GM12878 (cell line): ENCODE data around the gene PPL. TPM values are rescaled to one million over a fixed set of nuclear protein-coding genes. Genes with fewer than 3 reads are reported as not detected.

Experiments
- ATAC-seq: fragments of 200-7000 bp; cut with Tn5 transposase; 3 replicates; pipeline ENCODE4 v1.9.1; 2020; ENCODE audit warnings: mild to moderate bottlenecking, moderate library complexity
- BruUV-seq: library from RNA; stranded (reverse); fragments of 400-500 nt; replicated peaks from 2 replicates; lab custom pipeline; 2021; lab: Mats Ljungman, UMichigan
- CTCF ChIA-PET: fragments of 300-600 bp; sonication (Branson Sonifier 250); formaldehyde crosslinking; extraction: SDS; loops from one replicate; lab custom pipeline; 2021; ENCODE audit warnings: inconsistent platforms; lab: Yijun Ruan, JAX
- POLR2A ChIA-PET: fragments of 350-600 bp; formaldehyde crosslinking; extraction: SDS; loops from one replicate; lab custom pipeline; 2021; ENCODE audit warnings: inconsistent platforms; lab: Charles Lee
- RAD21 ChIA-PET: fragments of 300-600 bp; sonication (Branson Sonifier 250); formaldehyde crosslinking; loops from one replicate; lab custom pipeline; 2023; ENCODE audit warnings: antibody characterized with exemption; ENCODE audit not compliant: unreplicated experiment; lab: Charles Lee
- SMC1A ChIA-PET: fragments of 300-600 bp; sonication (Branson Sonifier 250); formaldehyde crosslinking; loops from one replicate; lab custom pipeline; 2023; ENCODE audit not compliant: unreplicated experiment, uncharacterized antibody; lab: Charles Lee
- DNase-seq: peaks from one replicate; pipeline ENCODE4 v3.0.0-alpha.2; 2011; ENCODE audit warnings: low read depth, low spot score
- FAIRE-seq: peaks from 3 replicates; lab custom pipeline; 2011; peaks lifted over from hg19 to GRCh38; lab: Jason Lieb, UNC
- H2AFZ ChIP-seq: 2 replicates; pipeline ENCODE4 v1.6.0; 2011; ENCODE audit warnings: low read depth, low read length, control low read depth; ENCODE audit not compliant: control insufficient read depth
- H3K27ac ChIP-seq: 2 replicates; pipeline ENCODE4 v1.5.1; 2011; ENCODE audit warnings: control low read depth; ENCODE audit not compliant: control insufficient read depth, insufficient read depth
- H3K27me3 ChIP-seq, 2 experiments: replicated peaks in 1 of 2; 2 replicates each; pipeline versions ENCODE4 v1.6.0 to v1.6.1; 2011; ENCODE audit warnings: low read length in 1 of 2; ENCODE audit not compliant: control insufficient read depth in 2 of 2, insufficient read depth in 2 of 2
- H3K36me3 ChIP-seq, 2 experiments: 2 replicates each; pipeline ENCODE4 v1.5.1; 2011; ENCODE audit warnings: low read length in 1 of 2; ENCODE audit not compliant: control insufficient read depth in 2 of 2, insufficient read depth in 2 of 2
- H3K4me1 ChIP-seq: 2 replicates; pipeline ENCODE4 v1.6.1; 2011; ENCODE audit warnings: mild to moderate bottlenecking, low read length, moderate library complexity, mixed read lengths; ENCODE audit not compliant: control insufficient read depth, insufficient read depth
- H3K4me2 ChIP-seq: 2 replicates; pipeline ENCODE4 v1.6.0; 2011; ENCODE audit warnings: control low read depth; ENCODE audit not compliant: control insufficient read depth, insufficient read depth
- H3K4me3 ChIP-seq: fragments of 200-600 bp; sonication (generic); 2 replicates; pipeline ENCODE4 v1.5.1; 2016
- H3K79me2 ChIP-seq: 2 replicates; pipeline ENCODE4 v1.6.0; 2011; ENCODE audit warnings: low read length; ENCODE audit not compliant: control insufficient read depth, insufficient read depth
- H3K9ac ChIP-seq: 2 replicates; pipeline ENCODE4 v1.8.0; 2011; ENCODE audit warnings: low read length, control low read depth, mixed read lengths; ENCODE audit not compliant: control insufficient read depth, insufficient read depth
- H3K9me3 ChIP-seq: replicated peaks from 3 replicates; pipeline ENCODE4 v1.5.1; 2011; ENCODE audit warnings: mild to moderate bottlenecking, low read length; ENCODE audit not compliant: control insufficient read depth, insufficient read depth
- H4K20me1 ChIP-seq: 2 replicates; pipeline ENCODE4 v1.6.0; 2011; ENCODE audit not compliant: control insufficient read depth, insufficient read depth
- EZH2 ChIP-seq: IDR thresholded peaks from 2 replicates; pipeline ENCODE4 v1.6.1; 2012; ENCODE audit warnings: low read depth, mild to moderate bottlenecking, control low read depth, inconsistent platforms, low read length, borderline replicate concordance; ENCODE audit not compliant: control insufficient read depth
- MEF2A ChIP-seq: IDR thresholded peaks from 2 replicates; pipeline ENCODE4 v1.6.1; 2011; ENCODE audit warnings: low read depth, mild to moderate bottlenecking, low read length, moderate library complexity; ENCODE audit not compliant: insufficient read depth
- MYC ChIP-seq: IDR thresholded peaks from 2 replicates; pipeline ENCODE4 v1.6.1; 2011; ENCODE audit warnings: mild to moderate bottlenecking, low read length, moderate library complexity, inconsistent platforms; ENCODE audit not compliant: insufficient read depth, insufficient replicate concordance, insufficient read length, severe bottlenecking
- PML ChIP-seq: IDR thresholded peaks from 2 replicates; pipeline ENCODE4 v1.6.1; 2012; ENCODE audit warnings: low read length, inconsistent platforms
- POLR2AphosphoS2 ChIP-seq: IDR thresholded peaks from 2 replicates; pipeline ENCODE4 v1.6.1; 2011; ENCODE audit warnings: low read depth, mild to moderate bottlenecking, low read length, improper control_type of control experiment, moderate library complexity
- POU2F2 ChIP-seq: IDR thresholded peaks from 3 replicates; pipeline ENCODE4 v1.6.1; 2011; ENCODE audit warnings: low read depth, mild to moderate bottlenecking, low read length, borderline replicate concordance
- SP1 ChIP-seq: IDR thresholded peaks from one replicate; pipeline ENCODE4 v1.6.1; 2011; ENCODE audit warnings: low read depth, low read length
- SREBF1 ChIP-seq: IDR thresholded peaks from 2 replicates; pipeline ENCODE4 v1.6.1; 2012; ENCODE audit warnings: mild to moderate bottlenecking, low read length
- SRF ChIP-seq, 2 experiments: IDR thresholded peaks; 2 replicates each; pipeline ENCODE4 v1.6.1; 2011; ENCODE audit warnings: low read depth in 2 of 2, low read length in 2 of 2, mild to moderate bottlenecking in 1 of 2, moderate library complexity in 1 of 2
- WGBS: methylation state at CpG from one replicate; pipeline ENCODE4 v1.1.6; 2016; ENCODE audit warnings: low lambda C conversion rate; ENCODE audit not compliant: insufficient replicate concordance, insufficient coverage; ENCODE audit errors: missing lambda C conversion rate; 5-methylcytosine and 5-hydroxymethylcytosine counted together
- in situ Hi-C: fragments of 300-500 bp; cut with MboI; formaldehyde crosslinking; loops from 9 replicates; pipeline ENCODE4 v1.14.3; 2018; ENCODE audit warnings: mixed read lengths
- intact Hi-C: fragments of 100-400 bp; cut with micrococcal nuclease; formaldehyde crosslinking; loops from one replicate; pipeline ENCODE4 v1.14.2; 2022; ENCODE audit not compliant: unreplicated experiment
- polyA plus RNA-seq, 11 experiments: library from polyadenylated mRNA; depleted of rRNA in 4 of 11; unstranded in 6 of 11; stranded (reverse) in 5 of 11; fragments of >200 nt; fragmentation: Nextera tagmentation in 4 of 11; fragmentation: Illumina TruSeq in 1 of 11; extraction: Ambion mirVana in 4 of 11; extraction: Trizol in 1 of 11; gene quantifications; 1 replicate in 1 of 11; 2 replicates in 10 of 11; pipeline versions ENCODE4 v1.2.1 to v1.2.3, GENCODE V29; 2011 to 2016; ENCODE audit warnings: inconsistent platforms in 2 of 11, missing spikeins in 2 of 11, low read depth in 1 of 11
- total RNA-seq, 4 experiments: library from RNA; depleted of rRNA in 3 of 4; stranded (reverse); fragments of >200 nt in 3 of 4; fragmentation: Illumina TruSeq in 1 of 4; extraction: Trizol in 1 of 4; gene quantifications; 2 replicates each; pipeline versions ENCODE4 v1.2.1 to v1.2.3, GENCODE V29; 2013 to 2021
- TF ChIP-seq, protein P1 (sequence below): fragments of 450-650 bp; formaldehyde crosslinking; IDR thresholded peaks from 2 replicates; pipeline ENCODE4 v1.4.0; 2022; ENCODE audit warnings: mild to moderate bottlenecking, moderate library complexity

The PPL gene
- total and polyA plus RNA-seq, 10 of the 15 experiments (the other 5 are each of a cell fraction or from before 2014, with no cell fraction given): 0.03 to 0.47 (median 0.05) TPM; not detected in 2

DNA sequence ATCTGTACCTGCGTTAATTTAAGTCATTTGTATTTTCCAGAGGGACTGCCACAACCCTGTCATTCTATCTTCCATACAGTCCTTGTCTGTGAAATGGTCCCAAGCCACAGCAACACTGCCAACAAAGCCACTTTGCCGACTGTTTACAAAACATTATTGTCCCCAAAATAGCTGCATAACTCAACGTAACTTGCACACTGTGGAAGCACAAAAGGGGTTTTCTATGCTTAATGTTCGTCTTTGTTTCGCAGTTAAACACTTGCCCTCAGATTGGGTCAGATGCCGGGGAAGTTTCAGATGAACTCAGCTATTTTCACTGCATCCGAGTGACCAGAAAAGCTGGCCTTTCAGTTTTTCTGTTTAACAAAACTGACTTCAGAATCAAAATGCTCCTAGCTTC, 25.8 kb upstream of the PPL start:
- Histone ChIP-seq H3K4me3 (no peak overlapping the region), H3K27ac (no peak overlapping the region), H3K79me2 (no peaks in the 10 kb centered on the region), H3K4me1 (peaks cover 4% of the 10 kb centered on the region; the same call in 1 of the 2 replicates), H3K36me3 (no peaks in the 10 kb centered on the region), H3K9ac (no peak overlapping the region), H2AFZ (no peak overlapping the region), H3K27me3 (no peaks in the 10 kb centered on the region; a peak in 2 of 4 replicates), H4K20me1 (no peaks in the 10 kb centered on the region), H3K4me2 (no peak overlapping the region), H3K9me3 (no peaks in the 10 kb centered on the region)
- CTCF ChIA-PET: interaction anchor here (1.4 kb wide), 1 partner anchor 10 kb away, joined by 3 read pairs; no protein-coding TSS in a partner anchor
- no peak for ATAC-seq
- WGBS: 26% methylated on average over 7 of the region's 7 CpGs
- RAD21 ChIA-PET: interaction anchor here (0.7 kb wide), 1 partner anchor 560 kb away, joined by 4 read pairs; no protein-coding TSS in a partner anchor
- POLR2A ChIA-PET: no interaction called here
- no peak for FAIRE-seq
- in situ Hi-C loops (no loop called here), intact Hi-C loops (no loop called here)
- no peak for DNase-seq
- no peak for TF ChIP-seq EZH2
- TF ChIP-seq MEF2A: no peak
- TF ChIP-seq SREBF1: no peak
- TF ChIP-seq MYC: no peak
- no peak for TF ChIP-seq SP1
- no peak for TF ChIP-seq SRF (IDR thresholded peaks at IDR 0.05; ENCODE audit: low read depth in 2 of 2, low read length in 2 of 2)
- no peak for TF ChIP-seq PML
- no peak for TF ChIP-seq POLR2AphosphoS2
- TF ChIP-seq POU2F2: no peak
- TF ChIP-seq, protein P1, sequence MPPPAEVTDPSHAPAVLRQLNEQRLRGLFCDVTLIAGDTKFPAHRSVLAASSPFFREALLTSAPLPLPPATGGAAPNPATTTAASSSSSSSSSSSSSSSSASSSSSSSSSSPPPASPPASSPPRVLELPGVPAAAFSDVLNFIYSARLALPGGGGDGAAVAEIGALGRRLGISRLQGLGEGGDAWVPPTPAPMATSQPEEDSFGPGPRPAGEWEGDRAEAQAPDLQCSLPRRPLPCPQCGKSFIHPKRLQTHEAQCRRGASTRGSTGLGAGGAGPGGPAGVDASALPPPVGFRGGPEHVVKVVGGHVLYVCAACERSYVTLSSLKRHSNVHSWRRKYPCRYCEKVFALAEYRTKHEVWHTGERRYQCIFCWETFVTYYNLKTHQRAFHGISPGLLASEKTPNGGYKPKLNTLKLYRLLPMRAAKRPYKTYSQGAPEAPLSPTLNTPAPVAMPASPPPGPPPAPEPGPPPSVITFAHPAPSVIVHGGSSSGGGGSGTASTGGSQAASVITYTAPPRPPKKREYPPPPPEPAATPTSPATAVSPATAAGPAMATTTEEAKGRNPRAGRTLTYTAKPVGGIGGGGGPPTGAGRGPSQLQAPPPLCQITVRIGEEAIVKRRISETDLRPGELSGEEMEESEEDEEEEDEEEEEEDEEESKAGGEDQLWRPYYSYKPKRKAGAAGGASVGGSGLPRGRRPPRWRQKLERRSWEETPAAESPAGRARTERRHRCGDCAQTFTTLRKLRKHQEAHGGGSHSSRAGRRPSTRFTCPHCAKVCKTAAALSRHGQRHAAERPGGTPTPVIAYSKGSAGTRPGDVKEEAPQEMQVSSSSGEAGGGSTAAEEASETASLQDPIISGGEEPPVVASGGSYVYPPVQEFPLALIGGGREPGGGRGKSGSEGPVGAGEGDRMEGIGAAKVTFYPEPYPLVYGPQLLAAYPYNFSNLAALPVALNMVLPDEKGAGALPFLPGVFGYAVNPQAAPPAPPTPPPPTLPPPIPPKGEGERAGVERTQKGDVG: no peak
- SMC1A ChIA-PET: no interaction called here
- BruUV-seq: no TSS peak
